ENCODE results near the gene CNIH3. TPM values are rescaled to one million over a fixed set of nuclear protein-coding genes. Genes with fewer than 3 reads are reported as not detected.

Gene CNIH3
- total and polyA plus RNA-seq, 2 donors (not counting 1 experiment from before 2014, with no cell fraction given), result 0.72 to 1.8 TPM

GRCh38 chr1:224641030-224641429 lies 24.9 kb downstream of the CNIH3 start:
- ChIA-PET CTCF (no interaction called here), POLR2A (no interaction called here)
- no peak overlapping the region for H3K27ac ChIP-seq (ENCODE audit: low read length in 2 of 2)
- DNase-seq (no peak), ATAC-seq (ENCODE audit: low read depth) (no peak)
- 37% methylated on average over 3 of the region's 7 CpGs for WGBS (ENCODE audit: insufficient coverage)
- H3K4me1 ChIP-seq (ENCODE audit: control insufficient read depth in 2 of 2, insufficient read depth in 2 of 2, low read length in 2 of 2), result no peaks in the 10 kb centered on the region
- no peaks in the 10 kb centered on the region for H3K36me3 ChIP-seq (replicated peaks in 1 of 2; ENCODE audit: control extremely low read depth in 1 of 2, control insufficient read depth in 1 of 2, extremely low read depth in 1 of 2, insufficient read depth in 2 of 2, low read length in 1 of 2)
- no peak overlapping the region for H2AFZ ChIP-seq (ENCODE audit: insufficient read depth, low read depth, low read length, poor library complexity, severe bottlenecking)
- peaks cover 24% of the 10 kb centered on the region for H3K27me3 Mint-ChIP-seq
- H3K9ac ChIP-seq (ENCODE audit: low read length), result no peak overlapping the region
- TF ChIP-seq EZH2 (IDR thresholded peaks at IDR 0.05; ENCODE audit: borderline replicate concordance, insufficient read depth, low read depth, low read length, poor library complexity, severe bottlenecking) (no peak), CTCF (IDR thresholded peaks at IDR 0.05) (no peak)
- H3K4me3 Mint-ChIP-seq, result no peak overlapping the region
- H3K4me3 ChIP-seq (ENCODE audit: control extremely low read depth in 1 of 5, extremely low read depth in 1 of 5, insufficient read depth in 1 of 5, low read depth in 2 of 5, low read length in 4 of 5), result no peak overlapping the region
- H3K9me3 ChIP-seq (ENCODE audit: control extremely low read depth in 1 of 3, control insufficient read depth in 2 of 3, insufficient read depth in 1 of 3, low read length in 2 of 3), result no peaks in the 10 kb centered on the region
- H3K27ac Mint-ChIP-seq, result no peak overlapping the region
- no peak overlapping the region for H3K4me2 ChIP-seq (replicated peaks; ENCODE audit: low read depth, low read length, poor library complexity, severe bottlenecking)
- H3K79me2 ChIP-seq (ENCODE audit: control insufficient read depth, insufficient read depth, low read length), result no peaks in the 10 kb centered on the region
- peaks cover 0 to 5% (median 2%) of the 10 kb centered on the region in 4 experiments for H3K27me3 ChIP-seq (replicated peaks in 1 of 4; ENCODE audit: control extremely low read depth in 1 of 4, control insufficient read depth in 3 of 4, insufficient read depth in 4 of 4, low read length in 3 of 4)
- no peaks in the 10 kb centered on the region for H4K20me1 ChIP-seq (ENCODE audit: control insufficient read depth, insufficient read depth, low read length, poor library complexity, severe bottlenecking)
- intact Hi-C loops (cut with micrococcal nuclease), result loop anchor here (5.0 kb wide), 1 partner anchor 281 kb away; no protein-coding TSS in a partner anchor
- H3K9me3 Mint-ChIP-seq (ENCODE audit: insufficient read depth), result no peaks in the 10 kb centered on the region
- no peaks in the 10 kb centered on the region for H3K4me1 Mint-ChIP-seq

- Histone ChIP-seq H3K9me3 (ENCODE audit: control extremely low read depth in 1 of 3, control insufficient read depth in 2 of 3, insufficient read depth in 1 of 3, low read length in 2 of 3) (no peaks in the 10 kb centered on the region), H3K4me3 (ENCODE audit: control extremely low read depth in 1 of 5, extremely low read depth in 1 of 5, insufficient read depth in 1 of 5, low read depth in 2 of 5, low read length in 4 of 5) (no peak overlapping the region), H3K27ac (ENCODE audit: low read length in 2 of 2) (no peak overlapping the region), H3K27me3 (replicated peaks in 1 of 4; ENCODE audit: control extremely low read depth in 1 of 4, control insufficient read depth in 3 of 4, insufficient read depth in 4 of 4, low read length in 3 of 4) (peaks cover 0 to 5% (median 2%) of the 10 kb centered on the region in 4 experiments), H3K79me2 (ENCODE audit: control insufficient read depth, insufficient read depth, low read length) (no peaks in the 10 kb centered on the region), H3K4me1 (ENCODE audit: control insufficient read depth in 2 of 2, insufficient read depth in 2 of 2, low read length in 2 of 2) (no peaks in the 10 kb centered on the region), H3K36me3 (replicated peaks in 1 of 2; ENCODE audit: control extremely low read depth in 1 of 2, control insufficient read depth in 1 of 2, extremely low read depth in 1 of 2, insufficient read depth in 2 of 2, low read length in 1 of 2) (no peaks in the 10 kb centered on the region), H3K4me2 (replicated peaks; ENCODE audit: low read depth, low read length, poor library complexity, severe bottlenecking) (no peak overlapping the region), H4K20me1 (ENCODE audit: control insufficient read depth, insufficient read depth, low read length, poor library complexity, severe bottlenecking) (no peaks in the 10 kb centered on the region), H3K9ac (ENCODE audit: low read length) (no peak overlapping the region), H2AFZ (ENCODE audit: insufficient read depth, low read depth, low read length, poor library complexity, severe bottlenecking) (no peak overlapping the region)
- TF ChIP-seq CTCF (IDR thresholded peaks at IDR 0.05), result no peak
- TF ChIP-seq EZH2 (IDR thresholded peaks at IDR 0.05; ENCODE audit: borderline replicate concordance, insufficient read depth, low read depth, low read length, poor library complexity, severe bottlenecking), result no peak
- no peaks in the 10 kb centered on the region for H3K4me1 Mint-ChIP-seq
- intact Hi-C loops (cut with micrococcal nuclease), result loop anchor here (5.0 kb wide), 1 partner anchor 279 kb away; no protein-coding TSS in a partner anchor
- H3K27ac Mint-ChIP-seq, result no peak overlapping the region
- DNase-seq (no peak), ATAC-seq (ENCODE audit: low read depth) (no peak)
- H3K4me3 Mint-ChIP-seq, result no peak overlapping the region
- no peaks in the 10 kb centered on the region for H3K9me3 Mint-ChIP-seq (ENCODE audit: insufficient read depth)
- H3K27me3 Mint-ChIP-seq, result peaks cover 31% of the 10 kb centered on the region
- 98% methylated on average over 4 of the region's 5 CpGs for WGBS (ENCODE audit: insufficient coverage)
- ChIA-PET POLR2A (no interaction called here), CTCF (interaction anchor here (0.9 to 1.7 kb wide), 4 partner anchors 8 to 25 kb away, joined by 3 to 15 read pairs (median 4); no protein-coding TSS in a partner anchor)
Measured at GRCh38 chr1:224643653-224644052, 27.5 kb downstream of the CNIH3 start.

Measured in B cell (primary cell).